HUDEP-2 (cell line): ENCODE data around the gene CALML5.
A peak's percentile ranks its signal among the peaks of the same experiment; 100 is the strongest.

Experiments used
- DNase-seq, 76 experiments: peaks; one replicate each; lab custom pipeline; 2025; ENCODE audit not compliant: unreplicated experiment in 76 of 76; lab: John Stamatoyannopoulos, UW

CALML5 gene

GRCh38 chr10:5499493-5500140, at the start of gene CALML5:
TSS of gene CALML5 (minus strand) at chr10:5499570. CDS start at chr10:5499438, 132 bp downstream.
- no peak for DNase-seq

- DNase-seq, result peak in 14 of 76 experiments; percentile 15 to 57 (median 38)
Observed at GRCh38 chr10:5547931-5548660, 48.7 kb upstream of the CALML5 start.

DNA sequence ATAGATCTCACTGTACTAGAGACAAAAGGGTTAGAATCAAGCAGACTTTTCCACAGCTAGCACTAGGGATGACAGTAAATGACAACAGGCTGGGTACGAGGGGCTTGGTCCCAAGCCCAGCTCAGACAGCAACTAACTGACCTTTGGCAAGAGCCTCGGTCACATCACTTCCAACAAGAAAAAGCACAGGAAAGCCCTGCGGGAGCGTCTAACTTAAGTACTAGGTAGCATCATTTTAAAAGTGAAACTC, 48.2 kb upstream of the CALML5 start:
- peak in 1 of 76 experiments; percentile 46 for DNase-seq

DNA sequence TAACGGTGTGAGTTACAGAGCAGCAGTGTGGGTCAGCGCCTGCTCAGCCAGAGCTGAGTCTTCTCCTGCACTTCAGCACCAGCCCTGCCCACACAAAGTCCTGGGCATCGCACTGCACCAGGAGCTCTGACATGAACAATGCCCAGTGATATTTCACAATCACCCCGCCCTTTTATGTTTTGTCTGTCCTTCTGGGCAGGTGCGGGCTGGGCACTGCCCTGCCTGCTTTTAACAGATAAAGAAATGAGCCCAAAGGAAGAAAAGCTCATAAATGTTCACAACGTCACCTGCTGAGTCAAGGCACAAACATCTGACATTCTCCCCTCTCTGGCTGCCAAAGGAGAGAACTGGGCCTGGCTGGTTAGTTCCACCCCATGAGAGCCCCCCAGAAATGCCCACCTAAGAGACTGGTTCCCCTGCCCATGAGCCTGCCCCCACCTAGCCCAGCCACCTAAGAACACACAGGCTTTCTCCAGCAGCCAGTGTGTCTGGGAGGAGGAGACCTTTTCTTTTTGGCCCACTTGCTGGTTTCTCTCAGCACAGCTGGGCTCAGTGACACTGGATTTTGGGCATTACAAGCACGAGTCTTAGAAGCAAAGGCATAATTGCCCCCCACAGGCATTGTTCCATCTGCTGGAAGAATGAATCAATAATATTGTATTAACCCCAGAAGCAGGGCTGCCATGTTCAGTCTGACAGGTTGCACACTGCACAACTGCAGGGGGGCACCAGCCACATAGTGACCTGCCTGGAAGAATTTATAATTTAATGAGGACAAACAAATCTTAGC, 47.7 kb upstream of the CALML5 start:
- peak in 72 of 76 experiments; percentile 16 to 93 (median 69) for DNase-seq

DNA sequence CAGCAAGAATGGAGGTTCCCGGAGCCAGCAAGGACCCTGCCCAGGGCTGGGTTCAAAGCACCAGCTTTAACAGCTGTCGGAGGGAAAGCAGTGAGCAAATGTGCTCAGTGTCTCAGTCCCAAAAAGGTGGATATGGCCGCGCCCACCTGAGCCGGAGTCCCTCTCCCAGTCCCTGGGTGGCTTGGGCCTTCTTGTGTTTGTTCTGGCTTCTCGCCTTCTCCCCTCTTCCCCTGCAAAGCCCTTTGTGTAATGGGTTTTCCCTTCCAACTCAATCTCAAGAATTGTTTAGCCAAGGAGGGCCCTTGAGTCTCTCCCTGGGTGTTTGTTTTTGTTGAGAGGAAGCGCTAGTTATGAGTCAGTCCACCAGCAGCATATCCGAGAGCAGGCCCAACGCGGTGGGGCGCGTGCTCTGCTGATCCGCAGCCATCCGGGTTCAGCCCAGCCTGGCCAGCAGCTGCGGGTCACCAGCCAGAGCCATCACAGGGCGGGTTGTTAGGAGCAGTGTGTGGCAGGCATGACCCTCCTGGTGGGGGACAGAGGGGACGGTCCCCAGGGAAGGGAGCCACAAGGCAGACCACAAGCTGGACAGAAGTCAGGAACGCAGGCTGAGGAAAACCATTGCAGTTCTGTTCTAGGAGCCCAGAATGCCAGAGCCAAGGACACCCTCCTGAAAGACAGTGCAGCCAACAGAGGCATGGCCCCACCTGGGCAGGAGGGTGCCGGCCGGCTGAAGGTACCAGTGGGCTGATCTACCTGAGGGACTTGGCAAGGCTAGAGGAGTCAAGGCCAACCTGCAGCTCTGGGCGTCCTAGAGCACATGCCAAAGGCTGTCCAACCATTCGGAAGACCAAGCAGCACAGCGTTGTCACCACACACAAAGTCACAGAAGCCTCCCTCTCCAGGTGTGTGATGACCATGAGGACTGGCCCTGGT, 46.7 kb upstream of the CALML5 start:
- DNase-seq, result peak in 3 of 76 experiments; percentile 13 to 32 (median 31)

DNA sequence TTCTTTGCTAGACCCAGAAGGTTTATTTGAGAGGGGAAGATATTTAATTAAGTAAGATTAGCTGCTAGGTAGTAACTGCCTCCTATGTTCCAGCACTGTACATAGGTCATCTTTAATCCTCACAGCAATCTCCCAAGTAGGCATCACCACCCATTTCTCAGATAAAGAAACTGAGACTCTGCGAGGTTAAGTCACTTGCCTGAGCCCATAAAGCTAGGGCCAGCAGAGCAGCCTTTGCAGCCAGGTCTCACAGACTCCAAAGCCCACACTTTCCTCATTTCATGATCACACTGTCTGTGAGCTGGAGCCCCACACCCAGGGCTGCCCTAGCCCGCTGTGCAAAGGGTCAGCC, 46.0 kb upstream of the CALML5 start:
- DNase-seq, result no peak

GRCh38 chr10:5545011-5545410, 45.6 kb upstream of the CALML5 start:
- DNase-seq, result no peak

GRCh38 chr10:5544216-5544805, 44.9 kb upstream of the CALML5 start:
- no peak for DNase-seq

- DNase-seq, result no peak
Observed at GRCh38 chr10:5543623-5544022, 44.3 kb upstream of the CALML5 start.

- DNase-seq, result no peak
Observed at GRCh38 chr10:5542100-5542499, 42.7 kb upstream of the CALML5 start.

DNA sequence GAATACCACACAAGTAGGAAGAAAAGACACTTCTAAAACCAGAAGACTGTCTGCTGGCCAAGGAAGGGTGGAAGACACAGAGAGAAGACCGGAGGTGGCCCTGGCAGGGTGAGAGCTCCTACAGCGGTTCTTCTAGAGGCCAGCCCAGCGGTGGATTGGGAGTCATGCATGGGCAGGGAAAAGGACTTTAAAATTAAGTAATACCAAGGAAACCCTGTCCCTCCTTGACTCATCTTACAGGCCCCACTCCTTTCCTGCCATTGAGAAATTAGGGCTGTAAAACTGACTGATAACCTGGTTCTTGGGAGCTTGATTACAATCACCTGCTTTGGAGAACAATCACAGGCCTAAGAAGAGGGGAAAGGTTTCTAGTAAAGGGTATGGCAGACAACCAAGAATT, 41.5 kb upstream of the CALML5 start:
- no peak for DNase-seq

- no peak for DNase-seq
Observed at GRCh38 chr10:5540080-5540479, 40.7 kb upstream of the CALML5 start.

DNA sequence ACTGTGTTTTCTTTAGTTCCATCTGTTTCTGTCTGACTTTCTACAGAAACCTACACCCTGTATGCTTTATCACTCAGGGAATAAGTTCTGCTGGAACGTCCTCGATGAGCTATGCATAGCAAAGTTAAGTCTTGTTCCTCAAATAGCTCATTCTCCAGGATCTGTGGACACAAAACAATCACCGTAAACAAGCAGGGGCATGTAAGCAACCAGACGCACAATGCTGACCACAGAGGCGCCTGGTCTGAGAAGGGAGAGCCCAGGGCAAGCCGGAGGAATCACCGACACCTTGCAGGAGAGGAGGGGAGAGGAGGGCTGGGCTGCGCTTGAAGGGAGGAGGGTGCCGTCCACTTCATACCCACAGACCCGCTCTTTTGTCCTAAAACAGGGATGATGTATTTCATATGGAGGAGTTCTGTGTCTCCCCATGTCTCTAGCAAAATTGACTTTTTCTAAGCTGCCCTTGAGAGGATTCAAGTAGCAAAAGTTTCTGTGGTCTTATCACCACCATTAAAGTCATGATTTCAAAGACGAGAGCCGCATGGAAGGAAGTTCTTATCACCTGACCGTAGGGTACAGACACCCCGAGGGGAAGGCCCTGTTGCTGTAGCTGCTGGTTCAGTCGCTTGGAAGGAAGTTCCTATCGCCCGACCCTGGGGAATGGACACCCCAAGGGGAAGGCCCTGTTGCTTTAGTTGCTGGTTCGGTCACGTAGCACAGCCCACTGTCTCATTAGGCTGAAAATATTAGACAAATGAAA, 39.7 kb upstream of the CALML5 start:
- no peak for DNase-seq

GRCh38 chr10:5538446-5538845, 39.1 kb upstream of the CALML5 start:
- no peak for DNase-seq

DNA sequence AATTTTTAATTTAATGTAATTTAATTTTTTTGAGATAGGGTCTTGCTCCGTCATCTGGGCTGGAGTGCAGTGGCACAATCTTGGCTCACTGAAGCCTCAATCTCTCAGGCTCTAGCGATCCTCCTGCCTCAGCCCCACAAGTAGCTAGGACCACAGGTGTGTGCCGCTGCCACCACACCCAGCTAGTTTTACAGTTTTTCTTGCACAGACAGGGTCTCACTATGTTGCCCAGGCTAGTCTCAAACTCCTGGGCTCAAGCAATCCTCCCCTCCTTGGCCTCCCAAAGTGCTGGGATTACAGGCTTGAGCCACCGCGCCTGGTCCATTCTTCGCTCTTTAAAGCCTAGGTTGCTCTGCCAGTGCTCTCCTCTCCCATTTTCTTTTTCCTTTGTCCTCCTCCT, 38.3 kb upstream of the CALML5 start:
- no peak for DNase-seq

GRCh38 chr10:5536486-5537081, 37.2 kb upstream of the CALML5 start:
- no peak for DNase-seq

DNA sequence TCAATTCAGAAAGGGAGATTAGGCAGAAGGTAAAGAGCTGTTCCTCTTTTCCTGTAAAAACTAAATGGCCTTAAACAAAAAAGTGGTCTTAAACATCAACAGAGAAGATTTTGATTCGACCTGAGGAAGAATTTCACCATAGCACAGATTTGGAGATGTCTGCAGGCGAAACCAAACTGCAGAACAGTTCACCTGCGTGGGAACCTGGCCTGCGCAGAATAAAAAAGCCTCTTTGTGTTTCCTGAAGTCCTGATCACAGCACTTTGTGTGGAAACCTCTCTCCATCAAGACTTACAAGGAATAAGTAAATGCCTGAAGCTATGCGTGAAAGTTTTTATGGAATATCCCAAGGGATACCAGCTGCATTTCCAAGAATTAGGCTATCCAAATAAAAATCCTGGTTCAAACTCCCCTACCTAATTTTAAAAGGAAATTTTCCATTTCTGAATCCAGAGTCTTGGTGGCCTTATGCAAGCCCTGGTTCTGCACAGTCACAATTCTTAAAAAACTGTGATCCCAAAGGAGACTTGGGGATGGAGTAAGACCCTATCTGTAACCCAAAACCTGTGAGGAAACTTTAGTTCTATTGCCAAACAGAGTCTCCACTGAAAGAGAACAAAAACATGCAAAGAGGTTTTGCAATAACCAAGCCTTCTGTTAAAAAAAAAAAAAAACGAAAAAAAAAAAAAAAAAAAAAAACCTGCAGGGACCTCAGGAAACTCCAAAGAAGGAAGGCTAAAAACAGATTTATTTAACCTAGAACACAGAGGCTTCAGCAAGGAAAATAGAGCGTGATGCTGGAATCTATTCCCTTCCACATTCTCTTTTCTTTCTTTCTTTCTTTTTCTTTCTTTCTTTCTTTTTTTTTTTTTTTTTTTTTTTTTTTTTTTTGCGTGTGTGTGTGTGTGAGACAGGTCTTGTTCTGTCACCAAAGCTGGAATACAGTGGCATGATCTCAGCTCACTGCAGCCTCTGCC, 35.8 kb upstream of the CALML5 start:
- no peak for DNase-seq
